ENCODE measurements around the gene SPATA31D3. TPM values are rescaled to one million over a fixed set of nuclear protein-coding genes. Genes with fewer than 3 reads are reported as not detected.

SPATA31D3 gene
- total RNA-seq, 1 donor from 2014 or later = not detected

DNA sequence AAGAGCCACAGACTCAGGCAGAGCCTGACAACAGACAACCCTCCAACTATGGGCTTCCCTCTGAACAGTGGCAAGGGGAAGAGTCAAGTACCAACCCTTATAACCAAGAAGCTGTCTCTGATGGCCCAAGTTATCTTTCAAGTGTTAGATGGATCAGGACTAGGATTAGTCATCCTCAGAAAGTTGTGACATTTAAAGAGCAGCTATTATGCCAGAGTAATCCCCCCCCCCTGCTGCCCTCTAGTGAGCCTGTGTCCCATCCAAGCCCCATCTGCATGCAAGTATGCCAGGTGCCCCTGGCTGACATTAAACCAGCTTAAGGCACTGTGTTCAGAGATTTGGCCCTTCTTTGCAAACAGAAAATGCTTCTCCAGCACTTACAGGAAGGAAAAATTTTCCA, 28.4 kb downstream of the SPATA31D3 start:
- no peaks in the 10 kb centered on the region for H3K27me3 Mint-ChIP-seq
- intact Hi-C loops (cut with micrococcal nuclease) = no loop called here
- POLR2A ChIA-PET = no interaction called here
- no peak for DNase-seq
- H3K4me1 Mint-ChIP-seq = no peaks in the 10 kb centered on the region
- ATAC-seq (ENCODE audit: low read depth) = no peak
- H3K27ac Mint-ChIP-seq = no peak overlapping the region
- no peak overlapping the region for H3K4me3 Mint-ChIP-seq
- peaks cover 7% of the 10 kb centered on the region for H3K9me3 Mint-ChIP-seq
- H3K36me3 Mint-ChIP-seq (ENCODE audit: low read depth) = no peaks in the 10 kb centered on the region
- TF ChIP-seq, protein P1, sequence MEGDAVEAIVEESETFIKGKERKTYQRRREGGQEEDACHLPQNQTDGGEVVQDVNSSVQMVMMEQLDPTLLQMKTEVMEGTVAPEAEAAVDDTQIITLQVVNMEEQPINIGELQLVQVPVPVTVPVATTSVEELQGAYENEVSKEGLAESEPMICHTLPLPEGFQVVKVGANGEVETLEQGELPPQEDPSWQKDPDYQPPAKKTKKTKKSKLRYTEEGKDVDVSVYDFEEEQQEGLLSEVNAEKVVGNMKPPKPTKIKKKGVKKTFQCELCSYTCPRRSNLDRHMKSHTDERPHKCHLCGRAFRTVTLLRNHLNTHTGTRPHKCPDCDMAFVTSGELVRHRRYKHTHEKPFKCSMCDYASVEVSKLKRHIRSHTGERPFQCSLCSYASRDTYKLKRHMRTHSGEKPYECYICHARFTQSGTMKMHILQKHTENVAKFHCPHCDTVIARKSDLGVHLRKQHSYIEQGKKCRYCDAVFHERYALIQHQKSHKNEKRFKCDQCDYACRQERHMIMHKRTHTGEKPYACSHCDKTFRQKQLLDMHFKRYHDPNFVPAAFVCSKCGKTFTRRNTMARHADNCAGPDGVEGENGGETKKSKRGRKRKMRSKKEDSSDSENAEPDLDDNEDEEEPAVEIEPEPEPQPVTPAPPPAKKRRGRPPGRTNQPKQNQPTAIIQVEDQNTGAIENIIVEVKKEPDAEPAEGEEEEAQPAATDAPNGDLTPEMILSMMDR (IDR thresholded peaks at IDR 0.05) = no peak
- CTCF ChIA-PET = no interaction called here

DNA sequence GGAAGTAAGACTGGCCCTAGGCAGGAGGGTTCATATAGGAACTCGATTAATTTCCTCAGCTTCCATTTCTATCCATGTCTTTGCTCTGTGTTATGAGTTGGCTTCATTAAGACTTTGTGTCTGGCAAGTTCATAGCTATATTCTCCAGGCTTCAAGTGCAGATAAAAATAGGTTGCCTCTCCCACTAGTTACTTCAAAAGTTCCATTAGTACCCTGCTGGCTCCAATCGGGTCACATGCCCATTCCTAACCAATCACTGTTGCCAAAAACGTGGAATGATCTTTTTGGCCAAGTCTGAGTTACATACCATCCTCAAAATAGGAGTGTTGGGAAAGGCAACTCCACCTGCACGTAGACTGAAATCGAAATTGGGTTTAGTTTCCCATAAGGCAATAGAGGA, 31.5 kb downstream of the SPATA31D3 start:
- intact Hi-C loops (cut with micrococcal nuclease) = no loop called here
- peaks cover 8% of the 10 kb centered on the region for H3K4me1 Mint-ChIP-seq
- H3K27me3 Mint-ChIP-seq = no peaks in the 10 kb centered on the region
- ChIA-PET CTCF (no interaction called here), POLR2A (no interaction called here)
- no peak for DNase-seq
- no peaks in the 10 kb centered on the region for H3K36me3 Mint-ChIP-seq (ENCODE audit: low read depth)
- ATAC-seq (ENCODE audit: low read depth) = no peak
- H3K4me3 Mint-ChIP-seq = no peak overlapping the region
- TF ChIP-seq, protein P1 (IDR thresholded peaks at IDR 0.05) = no peak
- no peak overlapping the region for H3K27ac Mint-ChIP-seq
- peaks cover 9% of the 10 kb centered on the region for H3K9me3 Mint-ChIP-seq

DNA sequence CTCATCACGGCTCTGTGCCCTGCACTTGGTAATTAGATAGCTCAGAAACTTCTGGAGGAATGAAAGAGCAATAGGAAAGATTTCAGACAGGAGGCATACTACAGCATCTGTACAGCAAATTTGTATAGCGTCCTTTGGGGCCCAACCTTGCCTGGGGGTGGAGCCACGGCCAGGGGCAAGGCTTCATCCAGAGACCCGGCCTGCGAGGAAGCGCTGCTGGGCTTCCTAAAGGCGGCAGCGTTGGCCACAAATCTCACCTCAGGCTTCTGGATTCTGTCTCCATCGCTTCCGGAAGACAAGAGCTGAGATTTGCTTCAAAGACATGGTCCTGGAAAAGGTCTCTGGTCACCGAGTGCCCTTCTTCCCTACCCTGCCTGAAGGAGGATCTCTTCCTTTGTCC, 33.1 kb downstream of the SPATA31D3 start:
- intact Hi-C loops (cut with micrococcal nuclease) = no loop called here
- no peaks in the 10 kb centered on the region for H3K36me3 Mint-ChIP-seq (ENCODE audit: low read depth)
- H3K4me3 Mint-ChIP-seq = no peak overlapping the region
- H3K27me3 Mint-ChIP-seq = no peaks in the 10 kb centered on the region
- H3K9me3 Mint-ChIP-seq = peaks cover 9% of the 10 kb centered on the region
- CTCF ChIA-PET = no interaction called here
- TF ChIP-seq, protein P1 (IDR thresholded peaks at IDR 0.05) = no peak
- ATAC-seq (ENCODE audit: low read depth) (no peak), DNase-seq (no peak)
- H3K27ac Mint-ChIP-seq = no peak overlapping the region
- POLR2A ChIA-PET = no interaction called here
- H3K4me1 Mint-ChIP-seq = peaks cover 10% of the 10 kb centered on the region

DNA sequence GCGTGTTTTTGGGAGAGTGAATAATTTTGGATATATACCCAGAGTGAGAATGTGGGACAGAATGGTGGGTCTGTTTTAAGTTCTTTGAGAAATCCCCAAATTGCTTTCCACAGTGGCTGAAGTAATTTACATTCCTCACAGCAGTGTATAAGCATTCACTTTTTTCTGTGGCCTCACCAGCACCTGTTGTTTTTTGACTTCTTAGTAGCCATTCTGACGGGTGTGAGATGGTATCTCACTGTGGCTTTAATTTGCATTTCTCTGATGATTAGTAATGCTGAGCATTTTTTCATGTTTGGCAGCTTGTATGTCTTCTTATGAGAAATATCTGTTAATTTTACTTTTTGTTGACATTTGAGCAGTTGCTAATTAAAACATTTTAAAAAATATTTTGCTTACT, 35.9 kb downstream of the SPATA31D3 start:
- Mint-ChIP-seq H3K27me3 (peaks cover 2% of the 10 kb centered on the region), H3K4me3 (no peak overlapping the region), H3K36me3 (ENCODE audit: low read depth) (no peaks in the 10 kb centered on the region), H3K4me1 (peaks cover 22% of the 10 kb centered on the region), H3K9me3 (peaks cover 7% of the 10 kb centered on the region), H3K27ac (no peak overlapping the region)
- CTCF ChIA-PET = no interaction called here
- DNase-seq (no peak), ATAC-seq (ENCODE audit: low read depth) (peak; percentile 31)
- TF ChIP-seq, protein P1 (IDR thresholded peaks at IDR 0.05) = no peak
- POLR2A ChIA-PET = no interaction called here
- intact Hi-C loops (cut with micrococcal nuclease) = loop anchor here (1.0 kb wide), 1 partner anchor 112 kb away; no protein-coding TSS in a partner anchor

DNA sequence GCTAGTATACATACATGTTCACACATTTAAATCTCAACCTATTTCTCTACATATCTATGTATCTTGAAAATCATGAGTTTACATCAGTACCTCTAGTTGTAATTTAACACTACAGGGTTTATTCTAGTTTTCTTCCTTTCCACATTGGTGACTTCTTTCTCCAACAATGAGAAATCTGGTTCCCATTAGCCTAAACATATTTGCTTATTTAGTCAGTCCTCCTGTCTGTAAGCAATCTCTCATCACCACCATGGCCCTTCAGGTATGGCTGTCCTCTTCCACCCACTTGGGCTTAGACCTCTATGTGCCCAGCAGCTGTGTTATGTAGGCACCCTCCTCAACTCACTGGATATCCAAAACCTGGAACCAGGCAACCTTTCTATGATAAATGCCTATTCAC, 37.3 kb downstream of the SPATA31D3 start:
- TF ChIP-seq, protein P1 (IDR thresholded peaks at IDR 0.05) = no peak
- ATAC-seq (ENCODE audit: low read depth) (no peak), DNase-seq (no peak)
- Mint-ChIP-seq H3K27ac (no peak overlapping the region), H3K36me3 (ENCODE audit: low read depth) (no peaks in the 10 kb centered on the region), H3K4me1 (peaks cover 22% of the 10 kb centered on the region), H3K4me3 (no peak overlapping the region), H3K27me3 (peaks cover 2% of the 10 kb centered on the region), H3K9me3 (peaks cover 4% of the 10 kb centered on the region)
- ChIA-PET CTCF (no interaction called here), POLR2A (no interaction called here)
- intact Hi-C loops (cut with micrococcal nuclease) = no loop called here
